Panc1 (cell line): ENCODE results near the gene BDH1. TPM values are rescaled to one million over a fixed set of nuclear protein-coding genes. Genes with fewer than 3 reads are reported as not detected.

Experiments
- ATAC-seq: fragments of 200-7000 bp; cut with Tn5 transposase; 2 replicates; pipeline ENCODE4 v1.9.1; 2020; ENCODE audit warnings: mild to moderate bottlenecking, moderate library complexity
- BruUV-seq: library from RNA; stranded (reverse); fragments of 400-500 nt; replicated peaks from 2 replicates; lab custom pipeline; 2021; lab: Mats Ljungman, UMichigan
- CTCF ChIA-PET: fragments of 300-600 bp; sonication (Branson Sonifier 250); formaldehyde crosslinking; loops from one replicate; lab custom pipeline; 2022; ENCODE audit warnings: antibody characterized with exemption; lab: Charles Lee
- POLR2A ChIA-PET: fragments of 300-600 bp; sonication (Branson Sonifier 250); formaldehyde crosslinking; loops from one replicate; lab custom pipeline; 2022; ENCODE audit warnings: antibody characterized with exemption; lab: Charles Lee
- DNase-seq: peaks from one replicate; pipeline ENCODE4 v3.0.0-alpha.2; 2010; ENCODE audit warnings: low read depth, low spot score
- H3K27ac ChIP-seq: 2 replicates; pipeline ENCODE4 v1.5.1; 2011; ENCODE audit warnings: mild to moderate bottlenecking, low read length, inconsistent platforms
- H3K27me3 ChIP-seq: fragments of 200-500 bp; sonication (Bioruptor generic); 2 replicates; pipeline ENCODE4 v1.6.0; 2014; ENCODE audit warnings: low read length, inconsistent platforms; ENCODE audit not compliant: control insufficient read depth, insufficient read depth
- H3K36me3 ChIP-seq: fragments of 200-500 bp; sonication (Bioruptor generic); 2 replicates; pipeline ENCODE4 v1.5.1; 2014; ENCODE audit warnings: inconsistent platforms, mild to moderate bottlenecking, low read length, moderate library complexity; ENCODE audit not compliant: control insufficient read depth, insufficient read depth
- H3K4me1 ChIP-seq: 2 replicates; pipeline ENCODE4 v1.5.1; 2011; ENCODE audit warnings: inconsistent platforms, mild to moderate bottlenecking, low read length, moderate library complexity; ENCODE audit not compliant: control insufficient read depth, insufficient read depth
- H3K4me3 ChIP-seq, 2 experiments: 2 replicates each; pipeline ENCODE4 v1.5.1; 2011 to 2012; ENCODE audit warnings: low read depth in 2 of 2, low read length in 2 of 2, mild to moderate bottlenecking in 2 of 2, inconsistent platforms in 1 of 2, moderate library complexity in 1 of 2
- H3K9me3 ChIP-seq: fragments of 200-500 bp; sonication (Bioruptor generic); 2 replicates; pipeline ENCODE4 v1.5.1; 2014; ENCODE audit warnings: low read depth, mild to moderate bottlenecking, inconsistent platforms, low read length, moderate library complexity; ENCODE audit not compliant: control insufficient read depth, insufficient read depth
- CTCF ChIP-seq: fragments of 450-650 bp; IDR thresholded peaks from 2 replicates; pipeline ENCODE4 v1.5.1; 2017; ENCODE audit warnings: mild to moderate bottlenecking
- POLR2AphosphoS5 ChIP-seq: IDR thresholded peaks from 2 replicates; pipeline ENCODE4 v1.6.1; 2012; ENCODE audit warnings: mild to moderate bottlenecking, low read depth, low read length, moderate library complexity
- REST ChIP-seq, 2 experiments: IDR thresholded peaks; 2 replicates each; pipeline ENCODE4 v1.6.1; 2011 to 2012; ENCODE audit warnings: low read depth in 2 of 2, control low read depth in 1 of 2, low read length in 1 of 2, mild to moderate bottlenecking in 1 of 2, moderate library complexity in 1 of 2; ENCODE audit not compliant: insufficient read depth in 1 of 2
- SIN3A ChIP-seq: IDR thresholded peaks from 2 replicates; pipeline ENCODE4 v1.6.1; 2012; ENCODE audit warnings: low read depth, mild to moderate bottlenecking, low read length, moderate library complexity, borderline replicate concordance; ENCODE audit not compliant: insufficient read depth
- TCF7L2 ChIP-seq: IDR thresholded peaks from 2 replicates; pipeline ENCODE4 v1.6.1; 2011; ENCODE audit warnings: mild to moderate bottlenecking, low read depth, low read length, inconsistent platforms
- in situ Hi-C: cut with HindIII; loops from 2 replicates; pipeline ENCODE4 v1.10.0; 2016; ENCODE audit warnings: low sequenced_read_pairs, low pct_unique_long_range_greater_than_20kb
- intact Hi-C: fragments of 100-400 bp; cut with micrococcal nuclease; formaldehyde crosslinking; loops from one replicate; pipeline ENCODE4 v1.10.0; 2022; ENCODE audit not compliant: unreplicated experiment
- total RNA-seq: library from RNA; stranded (reverse); gene quantifications from one replicate; pipeline ENCODE4 v1.2.1, GENCODE V29; 2021; ENCODE audit not compliant: unreplicated experiment

The BDH1 gene
- total RNA-seq, 1 experiment from 2014 or later = 4.8 TPM

GRCh38 chr3:197541756-197542539, 13.8 kb downstream of the BDH1 start:
- no peak overlapping the region for H3K4me3 ChIP-seq
- in situ Hi-C loops = no loop called here
- H3K9me3 ChIP-seq = no peaks in the 10 kb centered on the region
- ATAC-seq (no peak), DNase-seq (no peak)
- H3K27ac ChIP-seq = no peak overlapping the region
- POLR2A ChIA-PET = no interaction called here
- TF ChIP-seq POLR2AphosphoS5 = no peak
- no peak for TF ChIP-seq REST (IDR thresholded peaks at IDR 0.05; ENCODE audit: insufficient read depth in 1 of 2, low read depth in 2 of 2, low read length in 1 of 2)
- no peak for TF ChIP-seq SIN3A
- no peak for TF ChIP-seq CTCF
- TF ChIP-seq TCF7L2 = no peak
- no TSS peak for BruUV-seq
- CTCF ChIA-PET = no interaction called here
- 0 out of 2 replicates have a peak, but pooled peaks cover 3% of the 10 kb centered on the region for H3K27me3 ChIP-seq
- intact Hi-C loops = no loop called here
- H3K4me1 ChIP-seq = no peaks in the 10 kb centered on the region
- H3K36me3 ChIP-seq = no peaks in the 10 kb centered on the region

- Histone ChIP-seq H3K9me3 (no peaks in the 10 kb centered on the region), H3K27ac (no peak overlapping the region), H3K27me3 (0 out of 2 replicates have a peak, but pooled peaks cover 3% of the 10 kb centered on the region), H3K36me3 (no peaks in the 10 kb centered on the region), H3K4me3 (no peak overlapping the region), H3K4me1 (no peaks in the 10 kb centered on the region)
- CTCF ChIA-PET = no interaction called here
- ATAC-seq = no peak
- POLR2A ChIA-PET = interaction anchor here (0.6 kb wide), 1 partner anchor 27 kb away, joined by 3 read pairs; no protein-coding TSS in a partner anchor
- BruUV-seq = no TSS peak
- in situ Hi-C loops = no loop called here
- intact Hi-C loops = no loop called here
- no peak for DNase-seq
- no peak for TF ChIP-seq SIN3A
- no peak for TF ChIP-seq POLR2AphosphoS5
- no peak for TF ChIP-seq TCF7L2
- no peak for TF ChIP-seq REST (IDR thresholded peaks at IDR 0.05; ENCODE audit: insufficient read depth in 1 of 2, low read depth in 2 of 2, low read length in 1 of 2)
- TF ChIP-seq CTCF = no peak
Observed at GRCh38 chr3:197540961-197541377, 14.8 kb downstream of the BDH1 start.
